GM12891 (cell line): ENCODE measurements around the gene GLDC.

ENCODE experiments used
- DNase-seq: peaks from one replicate; pipeline ENCODE4 v3.0.0; 2011; ENCODE audit warnings: low spot score; ENCODE audit not compliant: insufficient read length
- FAIRE-seq: peaks from 2 replicates; lab custom pipeline; 2011; peaks lifted over from hg19 to GRCh38; lab: Jason Lieb, UNC
- PAX5 ChIP-seq: IDR thresholded peaks from 2 replicates; pipeline ENCODE4 v1.6.1; 2011; ENCODE audit warnings: low read length, moderate library complexity, mild to moderate bottlenecking; ENCODE audit not compliant: insufficient read depth, severe bottlenecking
- POLR2A ChIP-seq: IDR thresholded peaks from 2 replicates; pipeline ENCODE4 v1.6.1; 2011; ENCODE audit warnings: low read depth, low read length, control low read depth
- POLR2AphosphoS5 ChIP-seq: IDR thresholded peaks from 2 replicates; pipeline ENCODE4 v1.6.1; 2011; ENCODE audit warnings: low read depth, low read length, control low read depth
- POU2F2 ChIP-seq: IDR thresholded peaks from 2 replicates; pipeline ENCODE4 v1.6.1; 2011; ENCODE audit warnings: low read depth, mild to moderate bottlenecking, control low read depth, low read length, moderate library complexity
- SPI1 ChIP-seq: IDR thresholded peaks from 2 replicates; pipeline ENCODE4 v1.6.1; 2011; ENCODE audit warnings: low read depth, low read length, control low read depth
- TAF1 ChIP-seq: IDR thresholded peaks from 2 replicates; pipeline ENCODE4 v1.6.1; 2011; ENCODE audit warnings: low read depth, low read length, control low read depth

The GLDC gene

GRCh38 chr9:6680797-6681146, 35.2 kb upstream of the GLDC start:
- TF ChIP-seq POU2F2: no peak
- TF ChIP-seq TAF1: no peak
- no peak for TF ChIP-seq SPI1
- TF ChIP-seq PAX5: no peak
- TF ChIP-seq POLR2A: no peak; the same call in 1 of the 2 replicates
- no peak; the same call in 1 of the 2 replicates for TF ChIP-seq POLR2AphosphoS5
- FAIRE-seq (no peak), DNase-seq (peak; percentile 43)

- TF ChIP-seq SPI1 (no peak), POU2F2 (no peak), PAX5 (no peak), POLR2AphosphoS5 (no peak), POLR2A (no peak), TAF1 (no peak)
- FAIRE-seq (no peak), DNase-seq (no peak)
Measured at GRCh38 chr9:6677803-6678202, 32.3 kb upstream of the GLDC start.

GRCh38 chr9:6676254-6676921, 30.9 kb upstream of the GLDC start:
- no peak for TF ChIP-seq PAX5
- no peak for TF ChIP-seq SPI1
- no peak for TF ChIP-seq POLR2AphosphoS5
- no peak for TF ChIP-seq POU2F2
- no peak for TF ChIP-seq POLR2A
- TF ChIP-seq TAF1: no peak
- FAIRE-seq: no peak
- DNase-seq: no peak

GRCh38 chr9:6675268-6675667, 29.7 kb upstream of the GLDC start:
- DNase-seq: no peak
- TF ChIP-seq POLR2AphosphoS5 (no peak), TAF1 (no peak), POU2F2 (no peak), SPI1 (no peak)
- no peak for FAIRE-seq

GRCh38 chr9:6673326-6674025, 27.9 kb upstream of the GLDC start:
- peak; percentile 38 for FAIRE-seq
- no peak for DNase-seq
- TF ChIP-seq POLR2A: no peak
- TF ChIP-seq SPI1: no peak
- TF ChIP-seq POLR2AphosphoS5: no peak
- TF ChIP-seq POU2F2: no peak
- TF ChIP-seq TAF1: no peak
- no peak for TF ChIP-seq PAX5

- DNase-seq: no peak
- TF ChIP-seq POU2F2 (no peak), POLR2AphosphoS5 (no peak), TAF1 (no peak), POLR2A (no peak), SPI1 (no peak), PAX5 (no peak)
- FAIRE-seq: no peak
Measured at GRCh38 chr9:6672118-6672517, 26.6 kb upstream of the GLDC start.

- FAIRE-seq (no peak), DNase-seq (no peak)
- TF ChIP-seq PAX5 (no peak), POLR2A (no peak)
Measured at GRCh38 chr9:6671416-6671815, 25.9 kb upstream of the GLDC start.

- FAIRE-seq (no peak), DNase-seq (no peak)
- TF ChIP-seq PAX5: no peak
- TF ChIP-seq POLR2A: no peak
- TF ChIP-seq SPI1: no peak
- TF ChIP-seq POLR2AphosphoS5: no peak
- TF ChIP-seq TAF1: no peak
- no peak for TF ChIP-seq POU2F2
Measured at GRCh38 chr9:6669881-6670280, 24.4 kb upstream of the GLDC start.

GRCh38 chr9:6667633-6668280, 22.2 kb upstream of the GLDC start:
- FAIRE-seq (peak; percentile 78), DNase-seq (no peak)
- TF ChIP-seq TAF1 (no peak), POLR2A (no peak), PAX5 (no peak), SPI1 (0 out of 2 replicates have a peak, but pooled peaks have one; percentile 10)
